ENCODE results near the gene OR52E4.

Gene OR52E4

DNA sequence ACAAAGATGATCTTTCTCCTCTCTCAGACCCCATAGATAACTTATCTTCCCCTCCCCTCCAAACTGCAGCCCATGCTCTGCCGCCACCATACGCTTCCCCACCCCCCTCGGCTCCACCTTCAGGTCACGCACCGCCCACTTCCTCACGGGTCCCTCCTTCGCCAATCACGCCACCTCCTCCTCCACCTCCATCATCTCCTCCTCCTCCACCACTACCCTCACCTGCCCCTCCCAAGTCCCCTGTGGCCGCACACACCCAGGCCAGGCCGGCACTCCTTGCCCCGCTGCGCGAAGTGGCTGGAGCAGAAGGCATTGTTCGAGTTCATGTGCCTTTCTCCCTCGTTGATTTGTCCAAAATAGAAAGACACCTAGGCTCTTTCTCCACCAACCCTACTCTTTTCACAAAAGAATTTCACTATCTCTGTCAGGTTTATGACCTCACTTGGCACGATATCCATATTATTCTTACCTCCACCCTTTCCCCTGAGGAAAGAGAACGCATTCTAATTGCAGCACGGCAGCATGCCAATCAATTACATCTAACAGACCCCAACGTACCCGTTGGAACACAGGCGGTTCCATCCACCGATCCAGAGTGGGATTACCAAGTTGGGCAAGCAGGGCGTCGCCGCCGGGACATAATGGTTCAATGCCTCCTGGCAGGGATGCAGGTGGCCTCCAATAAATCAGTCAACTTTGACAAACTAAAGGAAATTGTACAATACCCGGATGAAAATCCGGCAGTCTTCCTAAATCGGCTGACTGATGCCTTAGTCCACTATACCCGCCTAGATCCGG, 49.3 kb downstream of the OR52E4 start:
- no peak for DNase-seq

DNA sequence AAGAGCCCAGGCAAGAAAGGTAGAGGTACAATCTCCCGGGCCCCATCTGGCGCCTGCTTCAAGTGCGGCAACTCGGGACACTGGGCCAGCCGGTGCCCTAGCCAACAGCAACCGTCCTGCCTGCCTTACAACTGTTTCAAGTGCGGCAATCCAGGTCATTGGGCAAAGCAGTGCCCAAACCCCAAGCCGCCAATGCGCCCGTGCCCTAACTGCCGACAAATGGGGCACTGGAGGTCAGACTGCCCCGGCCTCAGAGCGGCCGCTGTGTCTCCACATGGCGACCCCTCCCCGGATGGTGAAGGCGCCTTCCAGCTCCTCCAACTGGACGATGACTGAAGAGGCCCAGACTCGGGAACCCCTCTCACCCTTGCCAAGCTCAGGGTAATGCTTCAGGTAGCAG, 50.2 kb downstream of the OR52E4 start:
- no peak for DNase-seq

DNA sequence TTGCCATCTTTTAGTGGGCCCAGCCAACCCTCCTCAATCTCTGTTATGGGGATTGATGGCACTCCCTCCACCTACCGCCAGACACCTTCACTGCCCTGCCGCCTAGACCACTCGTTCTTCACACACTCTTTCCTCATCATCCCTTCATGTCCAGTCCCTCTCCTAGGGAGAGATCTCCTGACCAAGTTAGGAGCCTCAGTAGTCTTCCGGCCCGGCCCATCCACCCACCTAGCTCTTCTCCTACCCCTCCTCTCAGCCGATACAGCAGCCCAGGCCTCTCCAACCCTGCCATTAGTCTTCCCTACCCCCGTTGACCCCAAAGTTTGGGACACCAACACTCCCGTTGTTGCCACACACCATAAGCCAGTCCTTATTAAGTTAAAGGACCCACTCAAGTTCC, 50.6 kb downstream of the OR52E4 start:
- no peak for DNase-seq

DNA sequence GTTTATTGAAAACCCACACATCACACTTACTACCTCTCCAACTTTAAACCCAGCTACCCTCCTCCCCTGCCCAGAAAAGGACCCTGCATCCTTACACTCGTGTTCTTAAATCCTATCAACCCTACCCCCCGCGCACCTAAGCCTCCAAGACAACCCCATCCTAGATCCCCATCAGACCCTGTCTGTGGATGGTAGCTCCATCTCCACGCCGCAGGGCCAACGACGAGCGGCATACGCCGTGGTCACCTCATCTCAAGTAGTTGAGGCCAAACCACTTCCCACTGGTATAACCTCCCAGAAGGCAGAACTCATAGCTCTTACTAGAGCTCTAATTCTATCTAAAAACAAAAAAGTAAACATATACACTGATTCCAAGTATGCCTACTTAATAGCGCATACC, 52.2 kb downstream of the OR52E4 start:
- DNase-seq: no peak

DNA sequence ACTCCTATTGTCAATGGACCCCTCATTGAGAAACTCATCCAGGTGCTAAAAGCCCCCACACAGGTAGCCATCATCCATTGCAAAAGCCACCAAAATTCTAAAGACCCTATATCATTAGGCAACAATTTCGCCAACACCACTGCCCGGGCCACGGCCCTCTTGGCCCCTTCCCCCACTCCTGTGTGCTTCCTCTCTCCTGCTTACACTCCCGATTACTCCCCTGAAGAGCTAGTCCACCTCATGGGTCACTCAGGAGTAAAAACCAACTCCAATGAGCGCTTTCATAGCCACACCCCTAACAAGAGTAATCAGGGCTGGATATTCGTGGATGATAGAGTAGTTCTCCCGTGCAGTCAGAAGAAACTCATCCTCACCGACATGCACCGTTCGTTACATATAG, 52.7 kb downstream of the OR52E4 start:
- no peak for DNase-seq

Measured in NCI-H510A (cell line).